Nephron progenitor cell (in vitro differentiated cells): ENCODE results near the gene LARP1.

Experiments used
- DNase-seq: peaks from one replicate; pipeline ENCODE4 v3.0.0; 2021
- H3K27ac Mint-ChIP-seq: 2 replicates; pipeline ENCODE4 v1.8.0; 2021; ENCODE audit warnings: mild to moderate bottlenecking, moderate library complexity, mixed read lengths
- H3K27me3 Mint-ChIP-seq: 2 replicates; pipeline ENCODE4 v1.8.0; 2021; ENCODE audit warnings: mild to moderate bottlenecking, low read depth, mixed read lengths; ENCODE audit not compliant: poor library complexity
- H3K36me3 Mint-ChIP-seq: 2 replicates; pipeline ENCODE4 v1.8.0; 2021; ENCODE audit warnings: low read depth, mixed read lengths
- H3K4me1 Mint-ChIP-seq: 2 replicates; pipeline ENCODE4 v1.8.0; 2021; ENCODE audit warnings: mixed read lengths
- H3K4me3 Mint-ChIP-seq: 2 replicates; pipeline ENCODE4 v1.8.0; 2021; ENCODE audit warnings: mild to moderate bottlenecking, moderate library complexity, mixed read lengths
- H3K9me3 Mint-ChIP-seq: 2 replicates; pipeline ENCODE4 v1.8.0; 2021; ENCODE audit warnings: mild to moderate bottlenecking, moderate library complexity, mixed read lengths
- CTCF ChIP-seq: fragments of 200-600 bp; sonication (generic); IDR thresholded peaks from 2 replicates; pipeline ENCODE4 v1.5.0; 2021; ENCODE audit warnings: antibody characterized with exemption

The LARP1 gene

GRCh38 chr5:154863291-154864080 lies 108.3 kb downstream of the LARP1 start:
- H3K36me3 Mint-ChIP-seq, result peaks cover 57% of the 10 kb centered on the region
- no peaks in the 10 kb centered on the region for H3K27me3 Mint-ChIP-seq
- H3K9me3 Mint-ChIP-seq, result no peaks in the 10 kb centered on the region
- DNase-seq, result no peak
- no peak overlapping the region for H3K4me3 Mint-ChIP-seq
- no peak for TF ChIP-seq CTCF
- peaks cover 40% of the 10 kb centered on the region for H3K4me1 Mint-ChIP-seq
- H3K27ac Mint-ChIP-seq, result no peak overlapping the region

DNA sequence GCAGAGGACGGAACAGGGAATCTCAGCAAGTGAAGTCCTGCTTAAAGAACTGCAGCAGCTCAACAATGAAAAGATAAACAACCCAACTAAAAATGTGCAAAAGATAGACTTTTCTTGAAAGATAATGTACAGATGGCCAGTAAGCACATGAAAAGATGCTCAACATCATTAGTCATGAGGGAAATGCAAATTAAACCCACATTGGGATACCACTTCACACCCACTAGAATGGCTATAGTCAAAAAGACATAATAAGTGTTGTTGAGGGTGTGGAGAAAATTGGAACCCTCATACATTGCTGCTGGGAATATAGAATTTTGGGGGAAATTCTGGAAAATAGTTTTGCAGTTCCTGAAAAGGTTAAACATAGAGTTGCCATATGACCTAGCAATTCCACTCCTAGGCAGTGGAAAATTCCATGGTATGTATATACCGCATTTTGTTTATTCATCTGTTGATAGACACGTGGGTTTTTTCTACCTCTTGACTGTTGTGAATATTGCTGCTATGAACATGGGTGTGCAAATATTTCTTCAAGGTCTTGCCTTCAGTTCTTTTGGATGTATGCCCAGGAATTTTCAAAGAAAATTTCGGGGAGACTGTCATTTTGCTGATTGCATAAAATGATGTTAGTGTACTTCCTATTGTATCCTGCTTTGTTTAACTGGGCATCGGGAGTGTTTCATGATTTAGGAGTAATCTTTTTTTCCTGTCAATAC lies 110.4 kb downstream of the LARP1 start:
- H3K27me3 Mint-ChIP-seq, result no peaks in the 10 kb centered on the region
- no peaks in the 10 kb centered on the region for H3K9me3 Mint-ChIP-seq
- peaks cover 69% of the 10 kb centered on the region for H3K36me3 Mint-ChIP-seq
- H3K4me1 Mint-ChIP-seq, result peaks cover 24% of the 10 kb centered on the region
- no peak for TF ChIP-seq CTCF
- H3K4me3 Mint-ChIP-seq, result no peak overlapping the region
- no peak for DNase-seq
- H3K27ac Mint-ChIP-seq, result no peak overlapping the region

GRCh38 chr5:154866841-154867240 lies 111.7 kb downstream of the LARP1 start:
- no peaks in the 10 kb centered on the region for H3K9me3 Mint-ChIP-seq
- no peak for TF ChIP-seq CTCF
- peaks cover 12% of the 10 kb centered on the region for H3K4me1 Mint-ChIP-seq
- no peak for DNase-seq
- H3K27me3 Mint-ChIP-seq, result no peaks in the 10 kb centered on the region
- no peak overlapping the region for H3K27ac Mint-ChIP-seq
- no peak overlapping the region for H3K4me3 Mint-ChIP-seq
- H3K36me3 Mint-ChIP-seq, result peaks cover 74% of the 10 kb centered on the region
